Suprapubic skin (tissue), 4 donors: Measurements from ENCODE around the gene EIF4EBP2. TPM values are rescaled to one million over a fixed set of nuclear protein-coding genes. Genes with fewer than 3 reads are reported as not detected.

Experiments
- DNase-seq, 2 donors: peaks; one replicate each; pipeline ENCODE4 v3.0.0-alpha.2; 2019; ENCODE audit warnings: low spot score in 2 of 2
- H3K27ac ChIP-seq: fragments of 200-600 bp; sonication (generic); one replicate; pipeline ENCODE4 v1.5.1; 2019
- H3K27me3 ChIP-seq: fragments of 200-600 bp; sonication (generic); one replicate; pipeline ENCODE4 v1.5.1; 2019
- H3K36me3 ChIP-seq: fragments of 200-600 bp; sonication (generic); one replicate; pipeline ENCODE4 v1.5.1; 2019
- H3K4me1 ChIP-seq: fragments of 200-600 bp; sonication (generic); one replicate; pipeline ENCODE4 v1.5.1; 2019
- H3K4me3 ChIP-seq: fragments of 200-600 bp; sonication (generic); one replicate; pipeline ENCODE4 v1.5.1; 2019; ENCODE audit warnings: mild to moderate bottlenecking
- H3K9me3 ChIP-seq: fragments of 200-600 bp; sonication (generic); one replicate; pipeline ENCODE4 v1.5.1; 2019
- EP300 ChIP-seq: sonication (generic); formaldehyde crosslinking; IDR thresholded peaks from one replicate; pipeline ENCODE4 v1.6.1; 2017; ENCODE audit warnings: antibody characterized with exemption
- POLR2A ChIP-seq, 2 donors: fragments of 450-650 bp; IDR thresholded peaks; one replicate each; pipeline ENCODE4 v1.6.1; 2017; ENCODE audit warnings: antibody characterized with exemption in 2 of 2, mild to moderate bottlenecking in 2 of 2, moderate library complexity in 2 of 2
- POLR2AphosphoS5 ChIP-seq, 3 donors: sonication (generic); formaldehyde crosslinking; IDR thresholded peaks; one replicate each; pipeline ENCODE4 v1.6.1; 2017; ENCODE audit warnings: antibody characterized with exemption in 3 of 3
- WGBS: methylation state at CpG from one replicate; pipeline ENCODE4 v1.1.5; 2018; 5-methylcytosine and 5-hydroxymethylcytosine counted together
- total RNA-seq, 4 donors: library from RNA; depleted of rRNA; stranded (reverse); fragments of >200 nt; gene quantifications; one replicate each; pipeline ENCODE4 v1.1.0, GENCODE V29; 2016
- TF ChIP-seq, protein P1 (sequence below), 2 donors: fragments of 200-600 bp in 1 of 2; fragments of 450-650 bp in 1 of 2; sonication (generic) in 1 of 2; IDR thresholded peaks; one replicate each; pipeline ENCODE4 v1.5.1; 2016 to 2019; ENCODE audit warnings: antibody characterized with exemption in 2 of 2, mild to moderate bottlenecking in 1 of 2, moderate library complexity in 1 of 2

EIF4EBP2 gene
- total RNA-seq, 4 donors from 2014 or later = 71.7 to 91.6 (median 77.1) TPM

DNA sequence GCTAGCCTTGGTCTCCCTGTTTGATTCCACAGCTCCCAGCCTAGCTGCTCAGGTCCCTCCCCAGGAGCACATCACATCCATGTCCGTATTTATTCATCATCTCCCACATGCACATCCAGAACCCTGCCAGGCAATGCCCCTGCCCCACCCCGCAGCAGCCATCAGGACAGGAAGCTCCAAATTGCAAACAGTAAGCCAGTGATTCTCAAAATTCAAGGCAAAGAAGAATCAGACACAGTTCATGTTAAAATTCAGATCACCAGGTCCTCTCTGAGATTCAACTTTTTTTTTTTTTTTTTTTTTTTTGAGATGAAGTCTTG is 39.2 kb upstream of the EIF4EBP2 start:
- peak overlapping the region; percentile 20 for H3K4me3 ChIP-seq
- no peak for DNase-seq
- WGBS = 14% methylated on average over 2 of the region's 2 CpGs

DNA sequence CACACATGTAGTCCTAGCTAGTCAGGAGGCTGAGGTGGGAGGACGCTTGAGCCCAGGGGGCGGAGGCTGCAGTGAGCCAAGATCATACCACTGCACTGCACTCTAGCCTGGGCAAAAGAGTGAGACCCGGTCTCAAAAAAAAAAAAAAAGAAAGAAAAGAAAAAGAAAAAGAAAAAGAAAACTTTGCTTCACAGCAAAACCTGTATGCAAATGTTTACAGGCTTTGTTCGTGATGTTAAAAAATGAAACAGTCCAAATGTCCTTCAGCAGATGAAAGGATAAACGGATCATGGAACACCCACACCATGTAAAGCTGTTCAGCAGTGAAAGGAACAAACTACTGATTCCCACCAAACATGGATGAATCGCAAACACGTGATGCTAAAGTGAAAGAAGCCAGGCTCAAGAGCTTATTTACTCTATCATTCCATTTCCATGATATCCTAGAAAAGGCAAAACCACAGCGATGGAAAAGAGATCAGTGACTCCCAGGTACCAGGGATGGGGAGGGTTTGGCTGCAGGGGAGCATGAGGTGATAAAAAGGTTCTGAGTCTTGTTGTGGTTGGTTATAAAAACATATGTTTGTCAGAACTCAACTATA is 36.6 kb upstream of the EIF4EBP2 start:
- H3K27ac ChIP-seq = no peak overlapping the region
- no peak overlapping the region for H3K4me3 ChIP-seq
- 86% methylated on average over 8 of the region's 8 CpGs for WGBS

More for the DNA sequence above, 39.2 kb upstream of the EIF4EBP2 start:
- H3K4me1 ChIP-seq = peaks cover 15% of the 10 kb centered on the region
- no peak overlapping the region for H3K27ac ChIP-seq
- H3K9me3 ChIP-seq = no peaks in the 10 kb centered on the region
- TF ChIP-seq EP300 = no peak
- TF ChIP-seq, protein P1, sequence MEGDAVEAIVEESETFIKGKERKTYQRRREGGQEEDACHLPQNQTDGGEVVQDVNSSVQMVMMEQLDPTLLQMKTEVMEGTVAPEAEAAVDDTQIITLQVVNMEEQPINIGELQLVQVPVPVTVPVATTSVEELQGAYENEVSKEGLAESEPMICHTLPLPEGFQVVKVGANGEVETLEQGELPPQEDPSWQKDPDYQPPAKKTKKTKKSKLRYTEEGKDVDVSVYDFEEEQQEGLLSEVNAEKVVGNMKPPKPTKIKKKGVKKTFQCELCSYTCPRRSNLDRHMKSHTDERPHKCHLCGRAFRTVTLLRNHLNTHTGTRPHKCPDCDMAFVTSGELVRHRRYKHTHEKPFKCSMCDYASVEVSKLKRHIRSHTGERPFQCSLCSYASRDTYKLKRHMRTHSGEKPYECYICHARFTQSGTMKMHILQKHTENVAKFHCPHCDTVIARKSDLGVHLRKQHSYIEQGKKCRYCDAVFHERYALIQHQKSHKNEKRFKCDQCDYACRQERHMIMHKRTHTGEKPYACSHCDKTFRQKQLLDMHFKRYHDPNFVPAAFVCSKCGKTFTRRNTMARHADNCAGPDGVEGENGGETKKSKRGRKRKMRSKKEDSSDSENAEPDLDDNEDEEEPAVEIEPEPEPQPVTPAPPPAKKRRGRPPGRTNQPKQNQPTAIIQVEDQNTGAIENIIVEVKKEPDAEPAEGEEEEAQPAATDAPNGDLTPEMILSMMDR (IDR thresholded peaks at IDR 0.05) = no peak
- TF ChIP-seq POLR2A (IDR thresholded peaks at IDR 0.05) = no peak
- no peak for TF ChIP-seq POLR2AphosphoS5 (IDR thresholded peaks at IDR 0.05)
- H3K27me3 ChIP-seq = no peaks in the 10 kb centered on the region
- no peaks in the 10 kb centered on the region for H3K36me3 ChIP-seq

DNA sequence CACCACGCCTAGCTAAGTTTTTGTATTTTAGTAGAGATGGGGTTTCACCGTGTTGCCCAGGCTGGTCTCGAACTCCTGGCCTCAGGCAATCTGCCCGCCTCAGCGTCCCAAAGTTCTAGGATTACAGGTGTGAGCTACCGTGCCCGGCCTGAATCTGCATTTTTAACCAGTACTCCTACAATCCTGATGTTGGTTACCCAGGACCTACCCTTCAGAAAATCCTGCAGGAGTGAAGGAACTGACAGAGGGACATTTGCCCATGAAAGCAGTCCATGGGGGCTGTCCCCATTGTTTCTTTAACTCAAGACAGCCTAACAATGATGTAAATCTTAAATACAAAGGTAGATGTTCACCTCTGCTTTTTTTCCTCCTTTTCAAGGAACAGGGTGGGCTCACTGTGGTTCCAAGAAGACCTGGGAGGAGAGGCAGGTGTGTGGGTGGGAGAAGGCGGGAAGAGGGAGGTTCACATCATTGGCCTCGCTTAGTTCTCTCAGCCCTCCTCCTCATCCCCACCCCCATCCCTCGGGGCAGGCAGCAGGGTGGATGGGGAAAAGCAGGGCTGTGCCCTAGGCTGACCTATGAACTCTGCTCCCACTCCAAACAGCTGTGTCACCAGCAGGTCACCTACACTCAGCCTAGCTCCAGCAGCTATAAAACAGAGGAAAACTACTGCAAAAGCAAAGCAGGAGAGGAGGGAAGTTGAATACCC is 35.0 kb upstream of the EIF4EBP2 start:
- Histone ChIP-seq H3K27ac (no peak overlapping the region), H3K4me1 (peaks cover 9% of the 10 kb centered on the region), H3K4me3 (no peak overlapping the region), H3K9me3 (no peaks in the 10 kb centered on the region), H3K27me3 (no peaks in the 10 kb centered on the region), H3K36me3 (no peaks in the 10 kb centered on the region)
- WGBS = 81% methylated on average over 10 of the region's 10 CpGs
- no peak for TF ChIP-seq POLR2AphosphoS5 (IDR thresholded peaks at IDR 0.05)
- TF ChIP-seq, protein P1 (IDR thresholded peaks at IDR 0.05) = no peak
- TF ChIP-seq EP300 = no peak
- TF ChIP-seq POLR2A (IDR thresholded peaks at IDR 0.05) = no peak
- DNase-seq = no peak

More for the DNA sequence above, 36.6 kb upstream of the EIF4EBP2 start:
- TF ChIP-seq, protein P1 (IDR thresholded peaks at IDR 0.05) = no peak
- no peak for TF ChIP-seq POLR2AphosphoS5 (IDR thresholded peaks at IDR 0.05)
- no peak for TF ChIP-seq POLR2A (IDR thresholded peaks at IDR 0.05)
- no peak for TF ChIP-seq EP300
- Histone ChIP-seq H3K4me1 (peaks cover 15% of the 10 kb centered on the region), H3K9me3 (no peaks in the 10 kb centered on the region), H3K36me3 (no peaks in the 10 kb centered on the region), H3K27me3 (no peaks in the 10 kb centered on the region)
- no peak for DNase-seq

DNA sequence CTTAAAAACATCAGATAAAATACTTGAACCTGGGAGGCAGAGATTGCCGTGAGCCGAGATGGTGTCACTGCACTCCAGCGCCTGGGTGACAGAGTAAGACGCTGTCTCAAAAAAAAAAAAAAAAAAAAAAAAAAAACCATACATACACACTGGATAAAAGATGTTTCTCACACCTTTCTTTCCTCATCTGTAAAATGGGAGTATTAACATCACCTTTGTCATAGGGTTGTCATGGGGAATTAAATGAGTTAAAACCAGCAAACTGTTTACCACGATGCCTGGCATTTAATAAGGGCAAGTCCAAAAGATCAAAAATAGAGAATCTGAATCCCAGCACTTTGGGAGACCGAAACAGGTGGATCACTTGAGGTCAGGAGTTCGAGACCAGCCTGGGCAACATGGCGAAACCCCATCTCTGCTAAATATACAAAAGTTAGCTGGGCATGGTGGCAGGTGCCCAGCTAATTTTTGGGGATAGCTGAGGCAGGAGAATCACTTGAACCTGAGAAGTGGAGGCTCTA is 34.4 kb upstream of the EIF4EBP2 start:
- no peak for TF ChIP-seq EP300
- TF ChIP-seq, protein P1 (IDR thresholded peaks at IDR 0.05) = no peak
- TF ChIP-seq POLR2AphosphoS5 (IDR thresholded peaks at IDR 0.05) = no peak
- no peak for TF ChIP-seq POLR2A (IDR thresholded peaks at IDR 0.05)
- H3K9me3 ChIP-seq = no peaks in the 10 kb centered on the region
- no peak overlapping the region for H3K4me3 ChIP-seq
- H3K27me3 ChIP-seq = no peaks in the 10 kb centered on the region
- no peak for DNase-seq
- H3K36me3 ChIP-seq = no peaks in the 10 kb centered on the region
- no peak overlapping the region for H3K27ac ChIP-seq
- WGBS = 82% methylated on average over 8 of the region's 8 CpGs
- H3K4me1 ChIP-seq = peaks cover 3% of the 10 kb centered on the region

DNA sequence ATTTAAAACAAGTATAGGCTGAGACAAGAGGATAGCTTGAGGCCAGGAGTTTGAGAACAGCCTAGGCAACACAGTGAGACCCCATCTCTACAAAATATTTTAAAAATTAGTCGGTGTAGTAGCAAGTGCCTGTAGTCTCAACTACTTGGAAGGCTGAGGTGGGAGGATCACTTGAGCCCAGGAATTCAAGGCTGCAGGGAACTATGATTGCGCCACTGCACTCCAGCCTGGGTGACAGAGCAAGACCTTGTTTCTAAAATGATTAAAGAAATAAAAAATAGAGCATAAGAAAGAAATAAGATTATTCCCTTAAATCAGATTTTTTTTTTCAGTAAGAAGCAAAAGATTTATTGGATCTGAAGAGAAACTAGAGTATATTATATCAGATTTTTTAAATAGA is 33.2 kb upstream of the EIF4EBP2 start:
- no peak overlapping the region for H3K4me3 ChIP-seq
- no peaks in the 10 kb centered on the region for H3K4me1 ChIP-seq
- WGBS = 96% methylated on average over 2 of the region's 2 CpGs
- no peak overlapping the region for H3K27ac ChIP-seq
- no peak for DNase-seq
- no peaks in the 10 kb centered on the region for H3K27me3 ChIP-seq
- no peaks in the 10 kb centered on the region for H3K9me3 ChIP-seq
- TF ChIP-seq POLR2AphosphoS5 (IDR thresholded peaks at IDR 0.05) = no peak
- no peak for TF ChIP-seq EP300
- TF ChIP-seq, protein P1 (IDR thresholded peaks at IDR 0.05) = no peak
- no peak for TF ChIP-seq POLR2A (IDR thresholded peaks at IDR 0.05)
- H3K36me3 ChIP-seq = no peaks in the 10 kb centered on the region
